Measurements from ENCODE around the gene IDUA. TPM values are rescaled to one million over a fixed set of nuclear protein-coding genes. Genes with fewer than 3 reads are reported as not detected.

IDUA gene
- total RNA-seq, 2 donors from 2014 or later, result 22.4 to 25.6 TPM

DNA sequence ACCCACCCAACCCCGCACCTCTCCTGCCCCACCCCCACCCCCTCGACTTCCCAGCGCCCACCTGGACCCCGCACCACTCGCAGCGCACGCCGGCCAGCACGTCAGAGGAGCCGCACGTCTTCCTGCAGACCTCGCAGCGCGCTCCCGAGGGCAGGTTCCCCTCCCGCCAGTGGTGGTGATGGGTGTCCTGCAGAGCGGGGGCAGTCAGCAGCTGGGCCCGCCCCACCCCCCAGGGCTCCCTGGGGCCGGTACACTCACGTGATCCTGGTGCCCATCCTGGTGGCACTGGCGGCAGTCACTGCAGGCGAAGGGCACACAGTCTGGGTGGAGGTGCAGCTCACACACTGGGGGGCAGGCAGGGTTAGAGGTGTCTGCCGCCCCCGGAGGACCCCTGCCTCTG lies 18.6 kb upstream of the IDUA start:
- Mint-ChIP-seq H3K4me1 (peaks cover 8% of the 10 kb centered on the region), H3K36me3 (ENCODE audit: low read depth) (peaks cover 6% of the 10 kb centered on the region)
- WGBS, 2 experiments (ENCODE audit: insufficient coverage in 1 of 2, insufficient read length in 1 of 2), result 52 to 61% methylated on average over 5 to 23 of the region's 24 CpGs

DNA sequence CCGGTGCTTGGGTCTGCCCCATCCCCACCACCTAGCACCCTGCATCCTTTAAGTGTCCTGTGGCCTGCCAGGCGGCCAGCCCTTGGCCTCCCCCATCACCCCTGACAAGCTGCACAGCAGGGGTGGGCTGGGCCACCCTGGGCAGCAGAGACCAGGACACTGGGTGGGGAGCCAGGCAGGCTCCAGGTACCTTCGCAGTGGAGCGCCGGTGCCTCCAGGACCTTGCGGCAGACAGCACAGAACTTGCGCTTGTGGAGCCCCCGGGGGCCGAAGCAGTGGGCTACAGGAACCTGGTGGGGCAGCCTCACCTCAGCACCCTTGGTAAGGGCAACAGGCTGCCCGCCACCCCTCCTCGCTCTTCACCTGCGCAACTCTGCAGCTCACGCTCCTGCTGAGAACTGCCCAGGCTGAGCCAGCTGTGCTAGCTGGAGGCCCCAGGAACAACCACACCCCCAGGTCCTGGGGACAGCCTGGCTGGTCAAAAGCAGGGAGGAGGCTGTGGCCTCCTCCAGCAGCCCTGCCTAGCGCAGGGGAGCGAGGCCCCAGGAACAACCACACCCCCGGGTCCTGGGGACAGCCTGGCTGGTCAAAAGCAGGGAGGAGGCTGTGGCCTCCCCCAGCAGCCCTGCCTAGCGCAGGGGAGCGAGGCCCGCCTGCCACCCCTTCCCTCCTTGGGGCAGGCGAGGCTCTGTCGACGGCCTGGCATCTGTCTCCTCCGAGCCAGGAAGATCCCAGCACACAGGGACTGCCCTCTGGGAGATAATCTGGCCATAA lies 18.0 kb upstream of the IDUA start:
- H3K4me3 ChIP-seq (ENCODE audit: low read length), result no peak overlapping the region
- no peak overlapping the region for H3K27ac ChIP-seq (ENCODE audit: low read depth, low read length)
- TF ChIP-seq, protein P1, sequence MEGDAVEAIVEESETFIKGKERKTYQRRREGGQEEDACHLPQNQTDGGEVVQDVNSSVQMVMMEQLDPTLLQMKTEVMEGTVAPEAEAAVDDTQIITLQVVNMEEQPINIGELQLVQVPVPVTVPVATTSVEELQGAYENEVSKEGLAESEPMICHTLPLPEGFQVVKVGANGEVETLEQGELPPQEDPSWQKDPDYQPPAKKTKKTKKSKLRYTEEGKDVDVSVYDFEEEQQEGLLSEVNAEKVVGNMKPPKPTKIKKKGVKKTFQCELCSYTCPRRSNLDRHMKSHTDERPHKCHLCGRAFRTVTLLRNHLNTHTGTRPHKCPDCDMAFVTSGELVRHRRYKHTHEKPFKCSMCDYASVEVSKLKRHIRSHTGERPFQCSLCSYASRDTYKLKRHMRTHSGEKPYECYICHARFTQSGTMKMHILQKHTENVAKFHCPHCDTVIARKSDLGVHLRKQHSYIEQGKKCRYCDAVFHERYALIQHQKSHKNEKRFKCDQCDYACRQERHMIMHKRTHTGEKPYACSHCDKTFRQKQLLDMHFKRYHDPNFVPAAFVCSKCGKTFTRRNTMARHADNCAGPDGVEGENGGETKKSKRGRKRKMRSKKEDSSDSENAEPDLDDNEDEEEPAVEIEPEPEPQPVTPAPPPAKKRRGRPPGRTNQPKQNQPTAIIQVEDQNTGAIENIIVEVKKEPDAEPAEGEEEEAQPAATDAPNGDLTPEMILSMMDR (conservative IDR thresholded peaks at IDR 0.05), result no peak
- peaks cover 18% of the 10 kb centered on the region for H3K27me3 Mint-ChIP-seq (ENCODE audit: insufficient read depth)
- peaks cover 9% of the 10 kb centered on the region for H3K27me3 ChIP-seq (ENCODE audit: control insufficient read depth, insufficient read depth, low read length, poor library complexity, severe bottlenecking)
- 87 to 90% methylated on average over 19 to 23 of the region's 23 CpGs for WGBS, 2 experiments (ENCODE audit: insufficient coverage in 1 of 2, insufficient read length in 1 of 2)
- H3K9ac ChIP-seq (ENCODE audit: extremely low read depth, low read length, poor library complexity, severe bottlenecking), result no peak overlapping the region
- peaks cover 8% of the 10 kb centered on the region for H3K4me1 Mint-ChIP-seq
- no peaks in the 10 kb centered on the region for H3K9me3 Mint-ChIP-seq
- no peaks in the 10 kb centered on the region for H3K36me3 ChIP-seq (ENCODE audit: control insufficient read depth, insufficient read depth, low read length)
- no peak overlapping the region for H3K27ac Mint-ChIP-seq
- H3K36me3 Mint-ChIP-seq (ENCODE audit: low read depth), result peaks cover 2% of the 10 kb centered on the region
- H3K4me1 ChIP-seq (ENCODE audit: control insufficient read depth, insufficient read depth, low read length), result no peaks in the 10 kb centered on the region
- no peak for DNase-seq
- no peaks in the 10 kb centered on the region for H3K9me3 ChIP-seq (ENCODE audit: control insufficient read depth, low read length)
- no peak overlapping the region for H3K4me3 Mint-ChIP-seq

More for the DNA sequence above, 18.6 kb upstream of the IDUA start:
- H3K27ac ChIP-seq (ENCODE audit: low read depth, low read length), result no peak overlapping the region
- H3K9ac ChIP-seq (ENCODE audit: extremely low read depth, low read length, poor library complexity, severe bottlenecking), result no peak overlapping the region
- H3K4me3 ChIP-seq (ENCODE audit: low read length), result no peak overlapping the region
- no peak for DNase-seq
- Mint-ChIP-seq H3K27me3 (ENCODE audit: insufficient read depth) (peaks cover 18% of the 10 kb centered on the region), H3K9me3 (no peaks in the 10 kb centered on the region), H3K27ac (no peak overlapping the region), H3K4me3 (no peak overlapping the region)
- H3K27me3 ChIP-seq (ENCODE audit: control insufficient read depth, insufficient read depth, low read length, poor library complexity, severe bottlenecking), result peaks cover 9% of the 10 kb centered on the region
- TF ChIP-seq, protein P1 (conservative IDR thresholded peaks at IDR 0.05), result no peak
- no peaks in the 10 kb centered on the region for H3K4me1 ChIP-seq (ENCODE audit: control insufficient read depth, insufficient read depth, low read length)
- H3K36me3 ChIP-seq (ENCODE audit: control insufficient read depth, insufficient read depth, low read length), result no peaks in the 10 kb centered on the region
- no peaks in the 10 kb centered on the region for H3K9me3 ChIP-seq (ENCODE audit: control insufficient read depth, low read length)

DNA sequence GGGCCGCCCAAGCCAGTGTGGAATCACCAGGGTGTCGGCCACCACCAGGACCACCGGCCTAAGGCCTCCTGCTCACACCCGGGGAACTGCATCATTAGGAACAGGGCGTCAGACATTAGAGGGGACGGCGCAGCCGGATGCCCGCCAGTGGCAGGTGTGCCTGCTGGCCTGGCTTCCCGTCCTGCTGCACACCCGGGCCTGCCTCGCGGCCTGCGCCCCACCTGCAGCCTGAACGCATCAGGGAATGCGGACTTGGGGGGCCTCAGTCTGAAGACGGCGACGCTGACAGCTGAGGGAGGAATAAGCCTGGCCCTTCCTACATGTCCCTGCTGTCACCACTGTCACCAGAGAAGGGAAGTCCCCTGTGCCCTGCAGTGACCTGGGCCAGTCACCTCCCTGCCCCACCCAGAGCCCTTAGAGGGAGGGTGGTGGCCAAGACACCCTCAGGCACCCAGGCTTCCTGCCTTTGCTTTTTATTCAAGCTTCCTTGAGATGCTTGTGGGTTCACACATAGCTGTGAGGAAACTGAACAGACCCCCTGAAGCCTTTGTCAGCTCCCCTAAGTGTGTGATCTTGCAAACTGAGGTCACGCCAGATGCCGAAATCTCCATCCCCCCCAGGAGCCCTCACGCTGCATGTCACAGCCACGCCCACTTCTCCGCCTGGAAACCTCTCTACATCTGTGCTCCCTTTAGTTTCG lies 16.6 kb upstream of the IDUA start:
- Histone ChIP-seq H3K4me3 (ENCODE audit: low read length) (no peak overlapping the region), H3K36me3 (ENCODE audit: control insufficient read depth, insufficient read depth, low read length) (no peaks in the 10 kb centered on the region), H3K4me1 (ENCODE audit: control insufficient read depth, insufficient read depth, low read length) (no peaks in the 10 kb centered on the region), H3K27ac (ENCODE audit: low read depth, low read length) (no peak overlapping the region), H3K27me3 (ENCODE audit: control insufficient read depth, insufficient read depth, low read length, poor library complexity, severe bottlenecking) (peaks cover 9% of the 10 kb centered on the region), H3K9me3 (ENCODE audit: control insufficient read depth, low read length) (no peaks in the 10 kb centered on the region), H3K9ac (ENCODE audit: extremely low read depth, low read length, poor library complexity, severe bottlenecking) (no peak overlapping the region)
- H3K27me3 Mint-ChIP-seq (ENCODE audit: insufficient read depth), result peaks cover 29% of the 10 kb centered on the region
- peaks cover 4% of the 10 kb centered on the region for H3K9me3 Mint-ChIP-seq
- no peak overlapping the region for H3K4me3 Mint-ChIP-seq
- H3K27ac Mint-ChIP-seq, result no peak overlapping the region
- 87 to 88% methylated on average over 22 to 25 of the region's 25 CpGs for WGBS, 2 experiments (ENCODE audit: insufficient coverage in 1 of 2, insufficient read length in 1 of 2)
- TF ChIP-seq, protein P1 (conservative IDR thresholded peaks at IDR 0.05), result no peak
- peaks cover 8% of the 10 kb centered on the region for H3K4me1 Mint-ChIP-seq
- H3K36me3 Mint-ChIP-seq (ENCODE audit: low read depth), result peaks cover 4% of the 10 kb centered on the region
- DNase-seq, result peak; percentile 80
